ENCODE data around the gene SMO. TPM values are rescaled to one million over a fixed set of nuclear protein-coding genes. Genes with fewer than 3 reads are reported as not detected.

The SMO gene
- total and polyA plus RNA-seq, 2 donors from 2014 or later: 13.2 to 20.8 TPM

- Histone ChIP-seq H3K4me3 (ENCODE audit: low read length in 3 of 3) (no peak overlapping the region), H3K9ac (ENCODE audit: low read length in 3 of 3) (no peak overlapping the region), H3K27me3 (ENCODE audit: control insufficient read depth, insufficient read depth, low read length) (no peaks in the 10 kb centered on the region), H3K27ac (ENCODE audit: low read depth in 2 of 2, low read length in 2 of 2) (no peak overlapping the region), H3K4me1 (ENCODE audit: control insufficient read depth in 2 of 3, insufficient read depth in 2 of 3, low read depth in 1 of 3, low read length in 3 of 3) (peaks cover 0 to under 1% (median 0%) of the 10 kb centered on the region in 3 donors), H3K9me3 (ENCODE audit: control insufficient read depth in 2 of 3, insufficient read depth in 1 of 3, low read length in 3 of 3) (no peaks in the 10 kb centered on the region), H3K36me3 (ENCODE audit: control insufficient read depth in 2 of 3, insufficient read depth in 3 of 3, low read length in 3 of 3) (no peaks in the 10 kb centered on the region)
- no peak for TF ChIP-seq CTCF (IDR thresholded peaks at IDR 0.05; ENCODE audit: borderline replicate concordance, extremely low read depth, insufficient read depth)
- DNase-seq (no peak), FAIRE-seq (no peak)
- intact Hi-C loops (cut with DNase I): no loop called here
These were observed 43.2 kb downstream of the SMO start for GRCh38 chr7:129231666-129232065.

- intact Hi-C loops (cut with DNase I): no loop called here
- H3K36me3 ChIP-seq (ENCODE audit: control insufficient read depth in 2 of 3, insufficient read depth in 3 of 3, low read length in 3 of 3): no peaks in the 10 kb centered on the region
- no peaks in the 10 kb centered on the region for H3K4me1 ChIP-seq (ENCODE audit: control insufficient read depth in 2 of 3, insufficient read depth in 2 of 3, low read depth in 1 of 3, low read length in 3 of 3)
- no peaks in the 10 kb centered on the region for H3K9me3 ChIP-seq (ENCODE audit: control insufficient read depth in 2 of 3, insufficient read depth in 1 of 3, low read length in 3 of 3)
- no peak for TF ChIP-seq CTCF (IDR thresholded peaks at IDR 0.05; ENCODE audit: borderline replicate concordance, extremely low read depth, insufficient read depth)
- no peak overlapping the region for H3K4me3 ChIP-seq (ENCODE audit: low read length in 3 of 3)
- no peak overlapping the region for H3K9ac ChIP-seq (ENCODE audit: low read length in 3 of 3)
- DNase-seq (peak in 3 of 5 donors; percentile 35 to 60 (median 55)), FAIRE-seq (no peak)
- H3K27me3 ChIP-seq (ENCODE audit: control insufficient read depth, insufficient read depth, low read length): no peaks in the 10 kb centered on the region
- no peak overlapping the region for H3K27ac ChIP-seq (ENCODE audit: low read depth in 2 of 2, low read length in 2 of 2)
These were observed 50.1 kb downstream of the SMO start for GRCh38 chr7:129238546-129238945.

GRCh38 chr7:129240119-129240820 lies 51.8 kb downstream of the SMO start:
- Histone ChIP-seq H3K4me3 (ENCODE audit: low read length in 3 of 3) (no peak overlapping the region), H3K9ac (ENCODE audit: low read length in 3 of 3) (no peak overlapping the region), H3K27me3 (ENCODE audit: control insufficient read depth, insufficient read depth, low read length) (no peaks in the 10 kb centered on the region), H3K4me1 (ENCODE audit: control insufficient read depth in 2 of 3, insufficient read depth in 2 of 3, low read depth in 1 of 3, low read length in 3 of 3) (no peaks in the 10 kb centered on the region), H3K36me3 (ENCODE audit: control insufficient read depth in 2 of 3, insufficient read depth in 3 of 3, low read length in 3 of 3) (no peaks in the 10 kb centered on the region), H3K27ac (ENCODE audit: low read depth in 2 of 2, low read length in 2 of 2) (peak overlapping the region in 1 of 2 donors; percentile 1), H3K9me3 (ENCODE audit: control insufficient read depth in 2 of 3, insufficient read depth in 1 of 3, low read length in 3 of 3) (no peaks in the 10 kb centered on the region)
- no peak for TF ChIP-seq CTCF (IDR thresholded peaks at IDR 0.05; ENCODE audit: borderline replicate concordance, extremely low read depth, insufficient read depth)
- intact Hi-C loops (cut with DNase I): no loop called here
- no peak for FAIRE-seq
- DNase-seq: no peak

All from kidney (tissue), 14 donors.